ENCODE data around the gene GNAI2. TPM values are rescaled to one million over a fixed set of nuclear protein-coding genes. Genes with fewer than 3 reads are reported as not detected.
A peak's percentile ranks its signal among the peaks of the same experiment; 100 is the strongest.

Gene GNAI2
- total RNA-seq, 2 experiments from 2014 or later: 238 to 242 TPM

DNA sequence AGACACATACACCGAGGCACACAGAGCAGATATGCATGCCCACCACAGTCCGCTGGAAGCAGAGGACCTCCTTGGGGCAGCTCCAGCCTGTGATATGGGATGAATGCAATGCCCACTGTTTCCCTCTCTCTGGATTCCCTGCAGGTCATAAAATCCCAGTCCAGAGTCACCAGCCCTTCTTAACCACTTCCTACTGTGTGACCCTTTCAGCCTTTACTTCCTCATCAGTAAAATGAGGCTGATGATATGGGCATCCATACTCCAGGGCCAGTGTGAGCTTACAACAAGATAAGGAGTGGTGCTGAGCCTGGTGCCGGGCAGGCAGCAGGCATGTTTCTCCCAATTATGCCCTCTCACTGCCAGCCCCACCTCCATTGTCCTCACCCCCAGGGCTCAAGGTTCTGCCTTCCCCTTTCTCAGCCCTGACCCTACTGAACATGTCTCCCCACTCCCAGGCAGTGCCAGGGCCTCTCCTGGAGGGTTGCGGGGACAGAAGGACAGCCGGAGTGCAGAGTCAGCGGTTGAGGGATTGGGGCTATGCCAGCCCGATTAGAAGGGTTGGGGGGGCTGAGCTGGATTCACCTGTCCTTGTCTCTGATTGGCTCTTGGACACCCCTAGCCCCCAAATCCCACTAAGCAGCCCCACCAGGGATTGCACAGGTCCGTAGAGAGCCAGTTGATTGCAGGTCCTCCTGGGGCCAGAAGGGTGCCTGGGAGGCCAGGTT is 44.9 kb upstream of the GNAI2 start, which contains the start of gene GNAT1:
Gene GNAT1 (plus strand): TSS at position 675 of the 725 bp plus-strand sequence. CDS start 116 bp downstream, outside the sequence.
- intact Hi-C loops (cut with micrococcal nuclease): no loop called here
- H3K4me3 Mint-ChIP-seq: no peak within 1 kb of the TSS
- H3K9me3 Mint-ChIP-seq: no peaks in the 10 kb centered on the region
- no peaks in the 10 kb centered on the region for H3K36me3 Mint-ChIP-seq (ENCODE audit: low read depth)
- ATAC-seq (no peak), DNase-seq (no peak)
- H3K4me1 Mint-ChIP-seq (ENCODE audit: low read depth): peaks cover 11% of the 10 kb centered on the region
- no peak within 1 kb of the TSS for H3K27ac Mint-ChIP-seq
- peaks cover 13% of the 10 kb centered on the region for H3K27me3 Mint-ChIP-seq
- ChIA-PET POLR2A (interaction anchor here (0.9 kb wide), 1 partner anchor 36 kb away, joined by 4 read pairs; no protein-coding TSS in a partner anchor), CTCF (interaction anchor here (0.7 to 7.0 kb wide), 10 partner anchors 29 to 84 kb away, joined by 3 to 204 read pairs (median 13); no protein-coding TSS in a partner anchor)
- TF ChIP-seq, protein P1, sequence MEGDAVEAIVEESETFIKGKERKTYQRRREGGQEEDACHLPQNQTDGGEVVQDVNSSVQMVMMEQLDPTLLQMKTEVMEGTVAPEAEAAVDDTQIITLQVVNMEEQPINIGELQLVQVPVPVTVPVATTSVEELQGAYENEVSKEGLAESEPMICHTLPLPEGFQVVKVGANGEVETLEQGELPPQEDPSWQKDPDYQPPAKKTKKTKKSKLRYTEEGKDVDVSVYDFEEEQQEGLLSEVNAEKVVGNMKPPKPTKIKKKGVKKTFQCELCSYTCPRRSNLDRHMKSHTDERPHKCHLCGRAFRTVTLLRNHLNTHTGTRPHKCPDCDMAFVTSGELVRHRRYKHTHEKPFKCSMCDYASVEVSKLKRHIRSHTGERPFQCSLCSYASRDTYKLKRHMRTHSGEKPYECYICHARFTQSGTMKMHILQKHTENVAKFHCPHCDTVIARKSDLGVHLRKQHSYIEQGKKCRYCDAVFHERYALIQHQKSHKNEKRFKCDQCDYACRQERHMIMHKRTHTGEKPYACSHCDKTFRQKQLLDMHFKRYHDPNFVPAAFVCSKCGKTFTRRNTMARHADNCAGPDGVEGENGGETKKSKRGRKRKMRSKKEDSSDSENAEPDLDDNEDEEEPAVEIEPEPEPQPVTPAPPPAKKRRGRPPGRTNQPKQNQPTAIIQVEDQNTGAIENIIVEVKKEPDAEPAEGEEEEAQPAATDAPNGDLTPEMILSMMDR (IDR thresholded peaks at IDR 0.05): no peak

DNA sequence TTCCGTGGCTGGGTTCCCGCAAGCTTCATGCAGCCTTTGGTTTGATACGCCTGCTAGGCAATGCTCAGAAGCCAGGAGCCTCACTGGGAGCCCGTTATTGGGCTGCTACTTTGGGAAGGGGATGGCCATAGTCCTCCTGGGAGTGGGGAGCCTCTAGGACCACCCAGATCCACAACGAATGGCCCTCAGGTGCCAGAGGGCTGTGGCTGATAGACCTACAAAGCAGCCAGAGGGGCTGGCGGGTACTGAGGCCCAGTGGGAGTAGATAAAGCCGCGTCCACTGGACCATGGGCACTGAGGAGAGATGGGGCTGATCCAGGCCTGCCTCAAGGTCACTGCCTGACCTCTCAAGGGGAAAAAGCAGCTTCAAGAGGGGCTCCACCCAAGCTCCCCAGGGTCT is 43.9 kb upstream of the GNAI2 start:
- Mint-ChIP-seq H3K36me3 (ENCODE audit: low read depth) (no peaks in the 10 kb centered on the region), H3K27ac (no peak overlapping the region), H3K27me3 (peaks cover 13% of the 10 kb centered on the region), H3K4me3 (no peak overlapping the region), H3K9me3 (no peaks in the 10 kb centered on the region), H3K4me1 (ENCODE audit: low read depth) (peaks cover 11% of the 10 kb centered on the region)
- intact Hi-C loops (cut with micrococcal nuclease): loop anchor here (2.0 kb wide), 2 partner anchors 35 to 87 kb away; partner anchors contain the start of gene LSMEM2
- DNase-seq (no peak), ATAC-seq (no peak)
- ChIA-PET POLR2A (interaction anchor here (0.9 to 1.1 kb wide), 2 partner anchors 35 to 72 kb away, joined by 3 to 4 read pairs; no protein-coding TSS in a partner anchor), CTCF (interaction anchor here (0.6 to 7.0 kb wide), 28 partner anchors 8 to 97 kb away, joined by 3 to 204 read pairs (median 4); partner anchors contain the start of gene GNAI2)
- TF ChIP-seq, protein P1 (IDR thresholded peaks at IDR 0.05): no peak

DNA sequence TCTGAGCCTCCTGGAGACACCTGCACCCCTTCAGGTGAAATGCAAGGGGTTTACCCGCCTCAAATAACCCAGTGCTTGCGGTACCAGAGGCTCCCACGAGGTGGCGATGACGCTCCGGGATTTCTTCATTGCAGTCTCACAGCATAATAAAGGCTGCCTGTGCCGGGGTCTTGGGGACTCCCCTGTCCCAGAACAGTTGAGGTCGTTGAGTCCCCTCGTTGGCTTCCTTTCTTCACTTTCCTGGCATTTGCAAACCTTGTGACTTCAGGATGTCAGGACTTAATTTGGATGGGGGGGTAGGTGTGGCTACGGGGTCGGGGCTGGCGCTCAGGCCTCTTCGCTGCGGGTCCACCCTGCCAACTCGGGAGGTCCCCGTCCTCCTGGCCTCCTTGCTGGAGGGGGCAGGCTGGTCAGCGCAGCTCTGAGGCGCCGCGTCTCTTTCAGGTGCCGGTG is 43.3 kb upstream of the GNAI2 start:
- peak; percentile 93 for DNase-seq
- ChIA-PET POLR2A (interaction anchor here (0.6 to 1.1 kb wide), 2 partner anchors 41 to 73 kb away, joined by 3 read pairs; no protein-coding TSS in a partner anchor), CTCF (interaction anchor here (0.6 to 7.0 kb wide), 33 partner anchors 9 to 98 kb away, joined by 3 to 204 read pairs (median 5); partner anchors contain the start of gene GNAI2)
- no peak overlapping the region for H3K4me3 Mint-ChIP-seq
- TF ChIP-seq, protein P1 (IDR thresholded peaks at IDR 0.05): peak; percentile 94
- intact Hi-C loops (cut with micrococcal nuclease): loop anchor here (2.0 kb wide), 2 partner anchors 34 to 86 kb away; partner anchors contain the start of gene LSMEM2
- peaks cover 11% of the 10 kb centered on the region for H3K4me1 Mint-ChIP-seq (ENCODE audit: low read depth)
- no peaks in the 10 kb centered on the region for H3K36me3 Mint-ChIP-seq (ENCODE audit: low read depth)
- H3K27me3 Mint-ChIP-seq: peaks cover 15% of the 10 kb centered on the region
- no peaks in the 10 kb centered on the region for H3K9me3 Mint-ChIP-seq
- no peak overlapping the region for H3K27ac Mint-ChIP-seq
- ATAC-seq: peak; percentile 78

DNA sequence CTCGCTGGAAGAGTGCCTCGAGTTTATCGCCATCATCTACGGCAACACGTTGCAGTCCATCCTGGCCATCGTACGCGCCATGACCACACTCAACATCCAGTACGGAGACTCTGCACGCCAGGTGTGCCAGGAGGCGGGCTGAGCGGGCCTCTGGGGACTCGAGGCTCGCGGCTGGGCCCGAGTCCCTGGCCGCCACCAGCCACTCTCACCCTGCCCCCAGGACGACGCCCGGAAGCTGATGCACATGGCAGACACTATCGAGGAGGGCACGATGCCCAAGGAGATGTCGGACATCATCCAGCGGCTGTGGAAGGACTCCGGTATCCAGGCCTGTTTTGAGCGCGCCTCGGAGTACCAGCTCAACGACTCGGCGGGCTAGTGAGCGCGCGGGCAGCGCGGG is 42.7 kb upstream of the GNAI2 start:
- TF ChIP-seq, protein P1 (IDR thresholded peaks at IDR 0.05): no peak
- Mint-ChIP-seq H3K4me3 (no peak overlapping the region), H3K27me3 (peaks cover 15% of the 10 kb centered on the region), H3K4me1 (ENCODE audit: low read depth) (peaks cover 11% of the 10 kb centered on the region), H3K36me3 (ENCODE audit: low read depth) (no peaks in the 10 kb centered on the region), H3K9me3 (no peaks in the 10 kb centered on the region), H3K27ac (no peak overlapping the region)
- DNase-seq: no peak
- intact Hi-C loops (cut with micrococcal nuclease): loop anchor here (2.0 kb wide), 2 partner anchors 34 to 86 kb away; partner anchors contain the start of gene LSMEM2
- POLR2A ChIA-PET: interaction anchor here (0.6 to 2.4 kb wide), 2 partner anchors 33 to 42 kb away, joined by 3 to 16 read pairs; no protein-coding TSS in a partner anchor
- ATAC-seq: no peak
- CTCF ChIA-PET: interaction anchor here (1.0 to 7.0 kb wide), 22 partner anchors 9 to 125 kb away, joined by 3 to 204 read pairs (median 13); partner anchors contain the start of gene SLC38A3
